ENCODE measurements around the gene CCBE1.

CCBE1 gene

GRCh38 chr18:59566533-59566971 is 130.7 kb downstream of the CCBE1 start:
- Histone ChIP-seq H3K4me3 (ENCODE audit: low read length) (no peak overlapping the region), H3K27ac (ENCODE audit: low read length) (no peak overlapping the region), H3K4me1 (ENCODE audit: control insufficient read depth, insufficient read depth, low read length) (peaks cover 3% of the 10 kb centered on the region), H3K9me3 (ENCODE audit: control insufficient read depth, insufficient read depth, low read length) (no peaks in the 10 kb centered on the region), H3K27me3 (ENCODE audit: control insufficient read depth, insufficient read depth, low read length) (no peaks in the 10 kb centered on the region), H3K36me3 (ENCODE audit: control insufficient read depth, insufficient read depth, low read length) (no peaks in the 10 kb centered on the region)
- WGBS (ENCODE audit: insufficient coverage, insufficient read length) = no CpG with 5 or more reads among the region's 4 CpGs
- DNase-seq (ENCODE audit: low read depth, low spot score) = no peak

GRCh38 chr18:59565957-59566356 is 131.3 kb downstream of the CCBE1 start:
- H3K27ac ChIP-seq (ENCODE audit: low read length) = no peak overlapping the region
- H3K4me3 ChIP-seq (ENCODE audit: low read length) = no peak overlapping the region
- H3K27me3 ChIP-seq (ENCODE audit: control insufficient read depth, insufficient read depth, low read length) = no peaks in the 10 kb centered on the region

GRCh38 chr18:59564561-59564960 is 132.7 kb downstream of the CCBE1 start:
- Histone ChIP-seq H3K27me3 (ENCODE audit: control insufficient read depth, insufficient read depth, low read length) (no peaks in the 10 kb centered on the region), H3K27ac (ENCODE audit: low read length) (no peak overlapping the region), H3K4me3 (ENCODE audit: low read length) (no peak overlapping the region), H3K9me3 (ENCODE audit: control insufficient read depth, insufficient read depth, low read length) (no peaks in the 10 kb centered on the region), H3K36me3 (ENCODE audit: control insufficient read depth, insufficient read depth, low read length) (no peaks in the 10 kb centered on the region), H3K4me1 (ENCODE audit: control insufficient read depth, insufficient read depth, low read length) (no peaks in the 10 kb centered on the region)
- no CpG with 5 or more reads among the region's 3 CpGs for WGBS (ENCODE audit: insufficient coverage, insufficient read length)
- no peak for DNase-seq (ENCODE audit: low read depth, low spot score)

More at GRCh38 chr18:59565957-59566356, 131.3 kb downstream of the CCBE1 start:
- no peaks in the 10 kb centered on the region for H3K9me3 ChIP-seq (ENCODE audit: control insufficient read depth, insufficient read depth, low read length)
- H3K4me1 ChIP-seq (ENCODE audit: control insufficient read depth, insufficient read depth, low read length) = peaks cover 3% of the 10 kb centered on the region
- H3K36me3 ChIP-seq (ENCODE audit: control insufficient read depth, insufficient read depth, low read length) = no peaks in the 10 kb centered on the region
- DNase-seq (ENCODE audit: low read depth, low spot score) = no peak
- WGBS (ENCODE audit: insufficient coverage, insufficient read length) = no CpG with 5 or more reads among the region's 3 CpGs

- no CpG with 5 or more reads among the region's 3 CpGs for WGBS (ENCODE audit: insufficient coverage, insufficient read length)
- Histone ChIP-seq H3K36me3 (ENCODE audit: control insufficient read depth, insufficient read depth, low read length) (no peaks in the 10 kb centered on the region), H3K27ac (ENCODE audit: low read length) (no peak overlapping the region), H3K9me3 (ENCODE audit: control insufficient read depth, insufficient read depth, low read length) (no peaks in the 10 kb centered on the region), H3K27me3 (ENCODE audit: control insufficient read depth, insufficient read depth, low read length) (no peaks in the 10 kb centered on the region), H3K4me1 (ENCODE audit: control insufficient read depth, insufficient read depth, low read length) (no peaks in the 10 kb centered on the region), H3K4me3 (ENCODE audit: low read length) (no peak overlapping the region)
- no peak for DNase-seq (ENCODE audit: low read depth, low spot score)
Observed at GRCh38 chr18:59563176-59563785, 133.9 kb downstream of the CCBE1 start.

GRCh38 chr18:59562751-59563150 is 134.5 kb downstream of the CCBE1 start:
- H3K4me3 ChIP-seq (ENCODE audit: low read length) = no peak overlapping the region
- H3K36me3 ChIP-seq (ENCODE audit: control insufficient read depth, insufficient read depth, low read length) = no peaks in the 10 kb centered on the region
- H3K4me1 ChIP-seq (ENCODE audit: control insufficient read depth, insufficient read depth, low read length) = no peaks in the 10 kb centered on the region
- no CpG with 5 or more reads among the region's 6 CpGs for WGBS (ENCODE audit: insufficient coverage, insufficient read length)
- H3K9me3 ChIP-seq (ENCODE audit: control insufficient read depth, insufficient read depth, low read length) = no peaks in the 10 kb centered on the region
- DNase-seq (ENCODE audit: low read depth, low spot score) = no peak
- no peaks in the 10 kb centered on the region for H3K27me3 ChIP-seq (ENCODE audit: control insufficient read depth, insufficient read depth, low read length)
- no peak overlapping the region for H3K27ac ChIP-seq (ENCODE audit: low read length)

- no peak overlapping the region for H3K4me3 ChIP-seq (ENCODE audit: low read length)
- H3K9me3 ChIP-seq (ENCODE audit: control insufficient read depth, insufficient read depth, low read length) = no peaks in the 10 kb centered on the region
- no peak overlapping the region for H3K27ac ChIP-seq (ENCODE audit: low read length)
- H3K36me3 ChIP-seq (ENCODE audit: control insufficient read depth, insufficient read depth, low read length) = no peaks in the 10 kb centered on the region
- H3K27me3 ChIP-seq (ENCODE audit: control insufficient read depth, insufficient read depth, low read length) = no peaks in the 10 kb centered on the region
- DNase-seq (ENCODE audit: low read depth, low spot score) = no peak
- no CpG with 5 or more reads among the region's 5 CpGs for WGBS (ENCODE audit: insufficient coverage, insufficient read length)
- no peaks in the 10 kb centered on the region for H3K4me1 ChIP-seq (ENCODE audit: control insufficient read depth, insufficient read depth, low read length)
Observed at GRCh38 chr18:59561612-59562011, 135.6 kb downstream of the CCBE1 start.

GRCh38 chr18:59560556-59560955 is 136.7 kb downstream of the CCBE1 start:
- Histone ChIP-seq H3K4me1 (ENCODE audit: control insufficient read depth, insufficient read depth, low read length) (no peaks in the 10 kb centered on the region), H3K36me3 (ENCODE audit: control insufficient read depth, insufficient read depth, low read length) (no peaks in the 10 kb centered on the region), H3K9me3 (ENCODE audit: control insufficient read depth, insufficient read depth, low read length) (no peaks in the 10 kb centered on the region), H3K27me3 (ENCODE audit: control insufficient read depth, insufficient read depth, low read length) (no peaks in the 10 kb centered on the region), H3K27ac (ENCODE audit: low read length) (no peak overlapping the region), H3K4me3 (ENCODE audit: low read length) (no peak overlapping the region)
- no peak for DNase-seq (ENCODE audit: low read depth, low spot score)
- no CpG with 5 or more reads among the region's 7 CpGs for WGBS (ENCODE audit: insufficient coverage, insufficient read length)

- no peak for DNase-seq (ENCODE audit: low read depth, low spot score)
- Histone ChIP-seq H3K27me3 (ENCODE audit: control insufficient read depth, insufficient read depth, low read length) (no peaks in the 10 kb centered on the region), H3K4me3 (ENCODE audit: low read length) (no peak overlapping the region), H3K27ac (ENCODE audit: low read length) (no peak overlapping the region), H3K4me1 (ENCODE audit: control insufficient read depth, insufficient read depth, low read length) (no peaks in the 10 kb centered on the region), H3K9me3 (ENCODE audit: control insufficient read depth, insufficient read depth, low read length) (no peaks in the 10 kb centered on the region), H3K36me3 (ENCODE audit: control insufficient read depth, insufficient read depth, low read length) (no peaks in the 10 kb centered on the region)
- WGBS (ENCODE audit: insufficient coverage, insufficient read length) = no CpG with 5 or more reads among the region's 7 CpGs
Observed at GRCh38 chr18:59559528-59559927, 137.7 kb downstream of the CCBE1 start.

GRCh38 chr18:59555995-59556659 is 141.1 kb downstream of the CCBE1 start:
- H3K27me3 ChIP-seq (ENCODE audit: control insufficient read depth, insufficient read depth, low read length) = no peaks in the 10 kb centered on the region
- H3K9me3 ChIP-seq (ENCODE audit: control insufficient read depth, insufficient read depth, low read length) = no peaks in the 10 kb centered on the region
- H3K4me3 ChIP-seq (ENCODE audit: low read length) = no peak overlapping the region
- no peak for DNase-seq (ENCODE audit: low read depth, low spot score)
- no CpG with 5 or more reads among the region's 7 CpGs for WGBS (ENCODE audit: insufficient coverage, insufficient read length)
- H3K4me1 ChIP-seq (ENCODE audit: control insufficient read depth, insufficient read depth, low read length) = no peaks in the 10 kb centered on the region
- no peak overlapping the region for H3K27ac ChIP-seq (ENCODE audit: low read length)
- no peaks in the 10 kb centered on the region for H3K36me3 ChIP-seq (ENCODE audit: control insufficient read depth, insufficient read depth, low read length)

- no peaks in the 10 kb centered on the region for H3K9me3 ChIP-seq (ENCODE audit: control insufficient read depth, insufficient read depth, low read length)
- WGBS (ENCODE audit: insufficient coverage, insufficient read length) = no CpG with 5 or more reads among the region's 2 CpGs
- no peak overlapping the region for H3K4me3 ChIP-seq (ENCODE audit: low read length)
- H3K27ac ChIP-seq (ENCODE audit: low read length) = no peak overlapping the region
- H3K4me1 ChIP-seq (ENCODE audit: control insufficient read depth, insufficient read depth, low read length) = no peaks in the 10 kb centered on the region
- no peaks in the 10 kb centered on the region for H3K27me3 ChIP-seq (ENCODE audit: control insufficient read depth, insufficient read depth, low read length)
- no peak for DNase-seq (ENCODE audit: low read depth, low spot score)
- H3K36me3 ChIP-seq (ENCODE audit: control insufficient read depth, insufficient read depth, low read length) = no peaks in the 10 kb centered on the region
Observed at GRCh38 chr18:59554796-59555335, 142.4 kb downstream of the CCBE1 start.
